ENCODE results near the gene GLP1R.

GLP1R gene

DNA sequence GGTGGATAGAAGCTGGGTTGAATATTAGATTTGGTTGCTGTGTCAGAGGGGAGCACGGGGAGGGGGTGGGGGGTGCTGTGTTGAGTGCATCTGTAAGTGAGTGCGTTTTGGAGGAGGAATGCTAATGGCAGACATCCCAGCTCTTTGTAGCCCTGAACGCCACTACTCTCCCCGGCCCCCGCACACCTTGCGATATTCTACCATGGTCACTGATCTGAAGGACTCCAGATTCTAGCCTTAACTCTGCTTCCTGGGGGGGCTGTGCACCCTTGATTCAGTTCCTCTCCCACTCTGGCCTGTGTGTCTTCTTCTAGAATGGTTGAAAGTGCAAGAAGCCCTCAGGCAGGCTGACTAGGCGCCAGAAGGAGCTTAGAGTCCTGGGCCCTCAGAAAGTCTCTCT is 7.1 kb downstream of the GLP1R start:
- Histone ChIP-seq H3K79me2 (ENCODE audit: insufficient read depth, low read length) (peaks cover 23% of the 10 kb centered on the region), H4K20me1 (ENCODE audit: insufficient read depth, low read length, poor library complexity, severe bottlenecking) (no peaks in the 10 kb centered on the region), H3K9me3 (ENCODE audit: insufficient read depth, low read depth, low read length) (no peaks in the 10 kb centered on the region), H3K36me3 (ENCODE audit: insufficient read depth, low read length) (no peaks in the 10 kb centered on the region), H3K4me1 (ENCODE audit: insufficient read depth, low read length, poor library complexity, severe bottlenecking) (peaks cover 74% of the 10 kb centered on the region), H2AFZ (ENCODE audit: low read length) (no peak overlapping the region), H3K9ac (ENCODE audit: low read depth, low read length, poor library complexity, severe bottlenecking) (no peak overlapping the region), H3K9me2 (replicated peaks; ENCODE audit: low read depth, low read length) (no peaks in the 10 kb centered on the region), H3K27me3 (ENCODE audit: insufficient read depth, low read length, poor library complexity, severe bottlenecking) (no peaks in the 10 kb centered on the region), H3K4me2 (ENCODE audit: low read depth, low read length, poor library complexity, severe bottlenecking) (no peak overlapping the region), H3F3A (ENCODE audit: low read depth) (no peaks in the 10 kb centered on the region), H3K4me3 (ENCODE audit: low read length, poor library complexity, severe bottlenecking) (no peak overlapping the region)
- no peak for TF ChIP-seq CTCF (conservative IDR thresholded peaks at IDR 0.05; ENCODE audit: low read length)
- no peak for TF ChIP-seq EZH2phosphoT487 (IDR thresholded peaks at IDR 0.05; ENCODE audit: borderline replicate concordance)

GRCh38 chr6:39056191-39056590 is 7.6 kb downstream of the GLP1R start:
- Histone ChIP-seq H3K4me1 (ENCODE audit: insufficient read depth, low read length, poor library complexity, severe bottlenecking) (peaks cover 74% of the 10 kb centered on the region), H2AFZ (ENCODE audit: low read length) (no peak overlapping the region), H3K9me3 (ENCODE audit: insufficient read depth, low read depth, low read length) (no peaks in the 10 kb centered on the region), H3K79me2 (ENCODE audit: insufficient read depth, low read length) (peaks cover 23% of the 10 kb centered on the region), H3K36me3 (ENCODE audit: insufficient read depth, low read length) (no peaks in the 10 kb centered on the region), H3K9me2 (replicated peaks; ENCODE audit: low read depth, low read length) (no peaks in the 10 kb centered on the region), H3K9ac (ENCODE audit: low read depth, low read length, poor library complexity, severe bottlenecking) (no peak overlapping the region), H3K4me2 (ENCODE audit: low read depth, low read length, poor library complexity, severe bottlenecking) (no peak overlapping the region), H3K4me3 (ENCODE audit: low read length, poor library complexity, severe bottlenecking) (no peak overlapping the region), H3K27me3 (ENCODE audit: insufficient read depth, low read length, poor library complexity, severe bottlenecking) (no peaks in the 10 kb centered on the region), H3F3A (ENCODE audit: low read depth) (no peaks in the 10 kb centered on the region), H4K20me1 (ENCODE audit: insufficient read depth, low read length, poor library complexity, severe bottlenecking) (no peaks in the 10 kb centered on the region)
- TF ChIP-seq CTCF (conservative IDR thresholded peaks at IDR 0.05; ENCODE audit: low read length) (no peak), EZH2phosphoT487 (IDR thresholded peaks at IDR 0.05; ENCODE audit: borderline replicate concordance) (no peak)

DNA sequence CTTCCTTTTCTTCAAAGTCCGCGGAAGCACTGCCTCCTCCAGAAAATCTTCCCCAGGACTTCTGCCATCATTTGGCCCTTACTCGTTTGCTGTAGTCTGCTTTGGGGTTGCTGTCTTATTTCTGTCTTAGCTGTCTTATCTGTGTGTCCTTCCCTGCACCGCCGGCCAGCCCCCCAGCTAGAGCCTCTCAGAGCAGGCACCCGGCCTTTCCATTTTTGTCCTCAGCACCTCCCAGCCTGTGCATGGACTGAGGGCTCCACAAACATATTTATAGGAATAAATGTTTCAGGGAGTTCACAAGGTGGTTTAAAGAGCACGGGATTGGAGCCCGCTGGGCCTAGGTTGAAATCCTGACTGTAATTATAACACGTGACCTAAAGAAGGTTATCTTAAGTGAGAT is 8.1 kb downstream of the GLP1R start:
- Histone ChIP-seq H3K4me1 (ENCODE audit: insufficient read depth, low read length, poor library complexity, severe bottlenecking) (peaks cover 73% of the 10 kb centered on the region), H3F3A (ENCODE audit: low read depth) (no peaks in the 10 kb centered on the region), H3K9ac (ENCODE audit: low read depth, low read length, poor library complexity, severe bottlenecking) (no peak overlapping the region), H2AFZ (ENCODE audit: low read length) (no peak overlapping the region), H3K9me2 (replicated peaks; ENCODE audit: low read depth, low read length) (no peaks in the 10 kb centered on the region), H3K4me2 (ENCODE audit: low read depth, low read length, poor library complexity, severe bottlenecking) (no peak overlapping the region), H3K27me3 (ENCODE audit: insufficient read depth, low read length, poor library complexity, severe bottlenecking) (no peaks in the 10 kb centered on the region), H3K9me3 (ENCODE audit: insufficient read depth, low read depth, low read length) (no peaks in the 10 kb centered on the region), H3K36me3 (ENCODE audit: insufficient read depth, low read length) (no peaks in the 10 kb centered on the region), H3K4me3 (ENCODE audit: low read length, poor library complexity, severe bottlenecking) (no peak overlapping the region), H4K20me1 (ENCODE audit: insufficient read depth, low read length, poor library complexity, severe bottlenecking) (no peaks in the 10 kb centered on the region), H3K79me2 (ENCODE audit: insufficient read depth, low read length) (peaks cover 21% of the 10 kb centered on the region)
- no peak for TF ChIP-seq EZH2phosphoT487 (IDR thresholded peaks at IDR 0.05; ENCODE audit: borderline replicate concordance)
- no peak for TF ChIP-seq CTCF (conservative IDR thresholded peaks at IDR 0.05; ENCODE audit: low read length)

Data from Loucy (cell line).